ENCODE results near the gene NSD1. TPM values are rescaled to one million over a fixed set of nuclear protein-coding genes. Genes with fewer than 3 reads are reported as not detected.
A peak's percentile ranks its signal among the peaks of the same experiment; 100 is the strongest.

Gene NSD1
- total and polyA plus RNA-seq, 9 of the 15 experiments (the other 6 are each of a cell fraction or from before 2014, with no cell fraction given): 3.8 to 51.0 (median 24.7) TPM

- TF ChIP-seq CREB1 (IDR thresholded peaks at IDR 0.05): peak; percentile 85
- TF ChIP-seq CREB1 (CRISPR knock-in tag; IDR thresholded peaks at IDR 0.05): peak; percentile 70; the same call in 1 of the 2 replicates
- no peak for TF ChIP-seq PCBP2 (IDR thresholded peaks at IDR 0.05; ENCODE audit: low read depth, low read length, poor library complexity, severe bottlenecking)
- peak; percentile 70; the same call in 1 of the 2 replicates for TF ChIP-seq STAT6 (CRISPR knock-in tag; IDR thresholded peaks at IDR 0.05)
- no peak for TF ChIP-seq SPI1 (IDR thresholded peaks at IDR 0.05; ENCODE audit: borderline replicate concordance, low read depth, low read length)
- no peak for TF ChIP-seq EHMT2 (IDR thresholded peaks at IDR 0.05)
- TF ChIP-seq SAFB (IDR thresholded peaks at IDR 0.05; ENCODE audit: borderline replicate concordance, low read depth, low read length): no peak
- no peak for TF ChIP-seq TCF15 (CRISPR knock-in tag; IDR thresholded peaks at IDR 0.05)
- TF ChIP-seq HINFP (tag; conservative IDR thresholded peaks at IDR 0.05; ENCODE audit: low read depth): no peak
- TF ChIP-seq NRF1 (conservative IDR thresholded peaks at IDR 0.05 in 1 of 2, IDR thresholded peaks at IDR 0.05 in 1 of 2): peak; percentile 61 to 66
- peak; percentile 60 for TF ChIP-seq PHF20 (IDR thresholded peaks at IDR 0.05; ENCODE audit: partially characterized antibody)
- peak; percentile 91 for TF ChIP-seq RAD51 (IDR thresholded peaks at IDR 0.05; ENCODE audit: borderline replicate concordance, low read depth)
- peak; percentile 74; the same call in 1 of the 2 replicates for TF ChIP-seq ETS1 (conservative IDR thresholded peaks at IDR 0.05; ENCODE audit: control insufficient read depth, low read depth, low read length)
- no peak for TF ChIP-seq HNRNPUL1 (IDR thresholded peaks at IDR 0.05; ENCODE audit: low read length)
- no peak for TF ChIP-seq ZBTB9 (CRISPR knock-in tag; IDR thresholded peaks at IDR 0.05)
These were observed 169.8 kb downstream of the NSD1 start, which contains the start of the genes PRELID1 and RAB24 (continued) for GRCh38 chr5:177303121-177303924.

All from K562 (cell line).